Measurements from ENCODE around the gene PEPD.

GRCh38 chr19:33476151-33476707, 45.4 kb downstream of the PEPD start:
- no peak for TF ChIP-seq CTCF (IDR thresholded peaks at IDR 0.05; ENCODE audit: low read depth, low read length, missing input control)
- TF ChIP-seq TAF1 (conservative IDR thresholded peaks at IDR 0.05) = no peak
- no peak for TF ChIP-seq RAD21 (IDR thresholded peaks at IDR 0.05)
- no peak for TF ChIP-seq JUND (IDR thresholded peaks at IDR 0.05)
- no peak for TF ChIP-seq FOXA1 (IDR thresholded peaks at IDR 0.05)
- TF ChIP-seq, protein P1, sequence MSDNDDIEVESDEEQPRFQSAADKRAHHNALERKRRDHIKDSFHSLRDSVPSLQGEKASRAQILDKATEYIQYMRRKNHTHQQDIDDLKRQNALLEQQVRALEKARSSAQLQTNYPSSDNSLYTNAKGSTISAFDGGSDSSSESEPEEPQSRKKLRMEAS (IDR thresholded peaks at IDR 0.05) = no peak
- TF ChIP-seq, protein P2, sequence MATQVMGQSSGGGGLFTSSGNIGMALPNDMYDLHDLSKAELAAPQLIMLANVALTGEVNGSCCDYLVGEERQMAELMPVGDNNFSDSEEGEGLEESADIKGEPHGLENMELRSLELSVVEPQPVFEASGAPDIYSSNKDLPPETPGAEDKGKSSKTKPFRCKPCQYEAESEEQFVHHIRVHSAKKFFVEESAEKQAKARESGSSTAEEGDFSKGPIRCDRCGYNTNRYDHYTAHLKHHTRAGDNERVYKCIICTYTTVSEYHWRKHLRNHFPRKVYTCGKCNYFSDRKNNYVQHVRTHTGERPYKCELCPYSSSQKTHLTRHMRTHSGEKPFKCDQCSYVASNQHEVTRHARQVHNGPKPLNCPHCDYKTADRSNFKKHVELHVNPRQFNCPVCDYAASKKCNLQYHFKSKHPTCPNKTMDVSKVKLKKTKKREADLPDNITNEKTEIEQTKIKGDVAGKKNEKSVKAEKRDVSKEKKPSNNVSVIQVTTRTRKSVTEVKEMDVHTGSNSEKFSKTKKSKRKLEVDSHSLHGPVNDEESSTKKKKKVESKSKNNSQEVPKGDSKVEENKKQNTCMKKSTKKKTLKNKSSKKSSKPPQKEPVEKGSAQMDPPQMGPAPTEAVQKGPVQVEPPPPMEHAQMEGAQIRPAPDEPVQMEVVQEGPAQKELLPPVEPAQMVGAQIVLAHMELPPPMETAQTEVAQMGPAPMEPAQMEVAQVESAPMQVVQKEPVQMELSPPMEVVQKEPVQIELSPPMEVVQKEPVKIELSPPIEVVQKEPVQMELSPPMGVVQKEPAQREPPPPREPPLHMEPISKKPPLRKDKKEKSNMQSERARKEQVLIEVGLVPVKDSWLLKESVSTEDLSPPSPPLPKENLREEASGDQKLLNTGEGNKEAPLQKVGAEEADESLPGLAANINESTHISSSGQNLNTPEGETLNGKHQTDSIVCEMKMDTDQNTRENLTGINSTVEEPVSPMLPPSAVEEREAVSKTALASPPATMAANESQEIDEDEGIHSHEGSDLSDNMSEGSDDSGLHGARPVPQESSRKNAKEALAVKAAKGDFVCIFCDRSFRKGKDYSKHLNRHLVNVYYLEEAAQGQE (IDR thresholded peaks at IDR 0.05) = no peak
- no peak for TF ChIP-seq YY1 (IDR thresholded peaks at IDR 0.05)

All from liver (tissue), 3 donors.